ENCODE data around the gene P2RX2. TPM values are rescaled to one million over a fixed set of nuclear protein-coding genes. Genes with fewer than 3 reads are reported as not detected.

P2RX2 gene
- total and polyA plus RNA-seq, 2 experiments from 2014 or later = 1.1 to 1.7 TPM

DNA sequence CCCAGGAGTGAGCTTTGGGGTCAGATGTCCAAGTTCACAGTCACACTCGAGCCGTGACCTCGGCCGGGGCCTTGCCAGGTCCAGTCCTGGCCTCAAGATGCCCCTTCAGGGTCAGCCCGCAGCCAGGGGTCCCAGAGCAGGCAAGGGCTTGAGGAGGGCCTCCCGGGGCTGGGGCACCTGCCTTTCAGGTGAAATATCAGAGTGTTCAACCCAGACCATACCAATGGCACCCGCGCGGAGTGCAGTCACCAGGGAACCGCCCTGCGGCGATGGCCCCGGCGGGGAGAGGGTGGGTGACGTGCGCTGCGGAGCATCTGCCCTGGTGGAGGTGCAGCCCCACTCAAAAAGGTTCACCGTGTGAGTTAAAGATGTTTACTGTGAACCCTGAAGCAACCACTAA is 25.1 kb upstream of the P2RX2 start:
- peaks cover 12% of the 10 kb centered on the region for H3K9me3 Mint-ChIP-seq
- Histone ChIP-seq H3F3A (replicated peaks; ENCODE audit: low read depth) (peaks cover 11% of the 10 kb centered on the region), H3K79me2 (replicated peaks; ENCODE audit: insufficient read depth) (no peaks in the 10 kb centered on the region), H3K4me1 (ENCODE audit: insufficient read depth) (no peaks in the 10 kb centered on the region), H3K4me3 (no peak overlapping the region), H4K20me1 (replicated peaks; ENCODE audit: insufficient read depth) (no peaks in the 10 kb centered on the region), H3K36me3 (ENCODE audit: insufficient read depth) (no peaks in the 10 kb centered on the region), H3K9me2 (ENCODE audit: insufficient read depth) (no peaks in the 10 kb centered on the region), H3K4me2 (no peak overlapping the region), H3K27ac (ENCODE audit: low read depth) (no peak overlapping the region), H2AFZ (no peak overlapping the region), H3K27me3 (ENCODE audit: insufficient read depth) (peaks cover 86% of the 10 kb centered on the region)
- DNase-seq (ENCODE audit: low spot score) = no peak
- no peaks in the 10 kb centered on the region; the same call in 2 of the 3 replicates for H3K36me3 Mint-ChIP-seq (ENCODE audit: low read depth)
- no peak overlapping the region for H3K27ac Mint-ChIP-seq
- TF ChIP-seq JUNB (IDR thresholded peaks at IDR 0.05; ENCODE audit: unreplicated experiment) (no peak), ZNF331 (CRISPR knock-in tag; IDR thresholded peaks at IDR 0.05; ENCODE audit: low read depth) (no peak), NANOG (IDR thresholded peaks at IDR 0.05; ENCODE audit: borderline replicate concordance) (no peak), CREB1 (CRISPR knock-in tag; IDR thresholded peaks at IDR 0.05; ENCODE audit: low read depth) (no peak), STAT1 (IDR thresholded peaks at IDR 0.05; ENCODE audit: unreplicated experiment) (no peak), ZNF114 (CRISPR knock-in tag; IDR thresholded peaks at IDR 0.05) (no peak), EZH2phosphoT487 (IDR thresholded peaks at IDR 0.05; ENCODE audit: unreplicated experiment) (no peak), EZH2 (IDR thresholded peaks at IDR 0.05; ENCODE audit: low read depth, unreplicated experiment) (no peak), POLR2AphosphoS5 (IDR thresholded peaks at IDR 0.05; ENCODE audit: low read depth) (no peak)
- TF ChIP-seq, protein P1, sequence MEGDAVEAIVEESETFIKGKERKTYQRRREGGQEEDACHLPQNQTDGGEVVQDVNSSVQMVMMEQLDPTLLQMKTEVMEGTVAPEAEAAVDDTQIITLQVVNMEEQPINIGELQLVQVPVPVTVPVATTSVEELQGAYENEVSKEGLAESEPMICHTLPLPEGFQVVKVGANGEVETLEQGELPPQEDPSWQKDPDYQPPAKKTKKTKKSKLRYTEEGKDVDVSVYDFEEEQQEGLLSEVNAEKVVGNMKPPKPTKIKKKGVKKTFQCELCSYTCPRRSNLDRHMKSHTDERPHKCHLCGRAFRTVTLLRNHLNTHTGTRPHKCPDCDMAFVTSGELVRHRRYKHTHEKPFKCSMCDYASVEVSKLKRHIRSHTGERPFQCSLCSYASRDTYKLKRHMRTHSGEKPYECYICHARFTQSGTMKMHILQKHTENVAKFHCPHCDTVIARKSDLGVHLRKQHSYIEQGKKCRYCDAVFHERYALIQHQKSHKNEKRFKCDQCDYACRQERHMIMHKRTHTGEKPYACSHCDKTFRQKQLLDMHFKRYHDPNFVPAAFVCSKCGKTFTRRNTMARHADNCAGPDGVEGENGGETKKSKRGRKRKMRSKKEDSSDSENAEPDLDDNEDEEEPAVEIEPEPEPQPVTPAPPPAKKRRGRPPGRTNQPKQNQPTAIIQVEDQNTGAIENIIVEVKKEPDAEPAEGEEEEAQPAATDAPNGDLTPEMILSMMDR (conservative IDR thresholded peaks at IDR 0.05; ENCODE audit: low read depth in 2 of 2) = no peak
- TF ChIP-seq, protein P2, sequence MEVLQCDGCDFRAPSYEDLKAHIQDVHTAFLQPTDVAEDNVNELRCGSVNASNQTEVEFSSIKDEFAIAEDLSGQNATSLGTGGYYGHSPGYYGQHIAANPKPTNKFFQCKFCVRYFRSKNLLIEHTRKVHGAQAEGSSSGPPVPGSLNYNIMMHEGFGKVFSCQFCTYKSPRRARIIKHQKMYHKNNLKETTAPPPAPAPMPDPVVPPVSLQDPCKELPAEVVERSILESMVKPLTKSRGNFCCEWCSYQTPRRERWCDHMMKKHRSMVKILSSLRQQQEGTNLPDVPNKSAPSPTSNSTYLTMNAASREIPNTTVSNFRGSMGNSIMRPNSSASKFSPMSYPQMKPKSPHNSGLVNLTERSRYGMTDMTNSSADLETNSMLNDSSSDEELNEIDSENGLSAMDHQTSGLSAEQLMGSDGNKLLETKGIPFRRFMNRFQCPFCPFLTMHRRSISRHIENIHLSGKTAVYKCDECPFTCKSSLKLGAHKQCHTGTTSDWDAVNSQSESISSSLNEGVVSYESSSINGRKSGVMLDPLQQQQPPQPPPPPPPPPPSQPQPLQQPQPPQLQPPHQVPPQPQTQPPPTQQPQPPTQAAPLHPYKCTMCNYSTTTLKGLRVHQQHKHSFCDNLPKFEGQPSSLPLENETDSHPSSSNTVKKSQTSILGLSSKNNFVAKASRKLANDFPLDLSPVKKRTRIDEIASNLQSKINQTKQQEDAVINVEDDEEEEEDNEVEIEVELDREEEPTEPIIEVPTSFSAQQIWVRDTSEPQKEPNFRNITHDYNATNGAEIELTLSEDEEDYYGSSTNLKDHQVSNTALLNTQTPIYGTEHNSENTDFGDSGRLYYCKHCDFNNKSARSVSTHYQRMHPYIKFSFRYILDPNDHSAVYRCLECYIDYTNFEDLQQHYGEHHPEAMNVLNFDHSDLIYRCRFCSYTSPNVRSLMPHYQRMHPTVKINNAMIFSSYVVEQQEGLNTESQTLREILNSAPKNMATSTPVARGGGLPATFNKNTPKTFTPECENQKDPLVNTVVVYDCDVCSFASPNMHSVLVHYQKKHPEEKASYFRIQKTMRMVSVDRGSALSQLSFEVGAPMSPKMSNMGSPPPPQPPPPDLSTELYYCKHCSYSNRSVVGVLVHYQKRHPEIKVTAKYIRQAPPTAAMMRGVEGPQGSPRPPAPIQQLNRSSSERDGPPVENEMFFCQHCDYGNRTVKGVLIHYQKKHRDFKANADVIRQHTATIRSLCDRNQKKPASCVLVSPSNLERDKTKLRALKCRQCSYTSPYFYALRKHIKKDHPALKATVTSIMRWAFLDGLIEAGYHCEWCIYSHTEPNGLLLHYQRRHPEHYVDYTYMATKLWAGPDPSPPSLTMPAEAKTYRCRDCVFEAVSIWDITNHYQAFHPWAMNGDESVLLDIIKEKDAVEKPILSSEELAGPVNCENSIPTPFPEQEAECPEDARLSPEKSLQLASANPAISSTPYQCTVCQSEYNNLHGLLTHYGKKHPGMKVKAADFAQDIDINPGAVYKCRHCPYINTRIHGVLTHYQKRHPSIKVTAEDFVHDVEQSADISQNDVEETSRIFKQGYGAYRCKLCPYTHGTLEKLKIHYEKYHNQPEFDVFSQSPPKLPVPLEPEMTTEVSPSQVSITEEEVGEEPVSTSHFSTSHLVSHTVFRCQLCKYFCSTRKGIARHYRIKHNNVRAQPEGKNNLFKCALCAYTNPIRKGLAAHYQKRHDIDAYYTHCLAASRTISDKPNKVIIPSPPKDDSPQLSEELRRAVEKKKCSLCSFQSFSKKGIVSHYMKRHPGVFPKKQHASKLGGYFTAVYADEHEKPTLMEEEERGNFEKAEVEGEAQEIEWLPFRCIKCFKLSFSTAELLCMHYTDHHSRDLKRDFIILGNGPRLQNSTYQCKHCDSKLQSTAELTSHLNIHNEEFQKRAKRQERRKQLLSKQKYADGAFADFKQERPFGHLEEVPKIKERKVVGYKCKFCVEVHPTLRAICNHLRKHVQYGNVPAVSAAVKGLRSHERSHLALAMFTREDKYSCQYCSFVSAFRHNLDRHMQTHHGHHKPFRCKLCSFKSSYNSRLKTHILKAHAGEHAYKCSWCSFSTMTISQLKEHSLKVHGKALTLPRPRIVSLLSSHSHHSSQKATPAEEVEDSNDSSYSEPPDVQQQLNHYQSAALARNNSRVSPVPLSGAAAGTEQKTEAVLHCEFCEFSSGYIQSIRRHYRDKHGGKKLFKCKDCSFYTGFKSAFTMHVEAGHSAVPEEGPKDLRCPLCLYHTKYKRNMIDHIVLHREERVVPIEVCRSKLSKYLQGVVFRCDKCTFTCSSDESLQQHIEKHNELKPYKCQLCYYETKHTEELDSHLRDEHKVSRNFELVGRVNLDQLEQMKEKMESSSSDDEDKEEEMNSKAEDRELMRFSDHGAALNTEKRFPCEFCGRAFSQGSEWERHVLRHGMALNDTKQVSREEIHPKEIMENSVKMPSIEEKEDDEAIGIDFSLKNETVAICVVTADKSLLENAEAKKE (CRISPR knock-in tag; IDR thresholded peaks at IDR 0.05) = no peak
- TF ChIP-seq, protein P3, sequence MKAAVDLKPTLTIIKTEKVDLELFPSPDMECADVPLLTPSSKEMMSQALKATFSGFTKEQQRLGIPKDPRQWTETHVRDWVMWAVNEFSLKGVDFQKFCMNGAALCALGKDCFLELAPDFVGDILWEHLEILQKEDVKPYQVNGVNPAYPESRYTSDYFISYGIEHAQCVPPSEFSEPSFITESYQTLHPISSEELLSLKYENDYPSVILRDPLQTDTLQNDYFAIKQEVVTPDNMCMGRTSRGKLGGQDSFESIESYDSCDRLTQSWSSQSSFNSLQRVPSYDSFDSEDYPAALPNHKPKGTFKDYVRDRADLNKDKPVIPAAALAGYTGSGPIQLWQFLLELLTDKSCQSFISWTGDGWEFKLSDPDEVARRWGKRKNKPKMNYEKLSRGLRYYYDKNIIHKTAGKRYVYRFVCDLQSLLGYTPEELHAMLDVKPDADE (IDR thresholded peaks at IDR 0.05) = no peak
- TF ChIP-seq, protein P4, sequence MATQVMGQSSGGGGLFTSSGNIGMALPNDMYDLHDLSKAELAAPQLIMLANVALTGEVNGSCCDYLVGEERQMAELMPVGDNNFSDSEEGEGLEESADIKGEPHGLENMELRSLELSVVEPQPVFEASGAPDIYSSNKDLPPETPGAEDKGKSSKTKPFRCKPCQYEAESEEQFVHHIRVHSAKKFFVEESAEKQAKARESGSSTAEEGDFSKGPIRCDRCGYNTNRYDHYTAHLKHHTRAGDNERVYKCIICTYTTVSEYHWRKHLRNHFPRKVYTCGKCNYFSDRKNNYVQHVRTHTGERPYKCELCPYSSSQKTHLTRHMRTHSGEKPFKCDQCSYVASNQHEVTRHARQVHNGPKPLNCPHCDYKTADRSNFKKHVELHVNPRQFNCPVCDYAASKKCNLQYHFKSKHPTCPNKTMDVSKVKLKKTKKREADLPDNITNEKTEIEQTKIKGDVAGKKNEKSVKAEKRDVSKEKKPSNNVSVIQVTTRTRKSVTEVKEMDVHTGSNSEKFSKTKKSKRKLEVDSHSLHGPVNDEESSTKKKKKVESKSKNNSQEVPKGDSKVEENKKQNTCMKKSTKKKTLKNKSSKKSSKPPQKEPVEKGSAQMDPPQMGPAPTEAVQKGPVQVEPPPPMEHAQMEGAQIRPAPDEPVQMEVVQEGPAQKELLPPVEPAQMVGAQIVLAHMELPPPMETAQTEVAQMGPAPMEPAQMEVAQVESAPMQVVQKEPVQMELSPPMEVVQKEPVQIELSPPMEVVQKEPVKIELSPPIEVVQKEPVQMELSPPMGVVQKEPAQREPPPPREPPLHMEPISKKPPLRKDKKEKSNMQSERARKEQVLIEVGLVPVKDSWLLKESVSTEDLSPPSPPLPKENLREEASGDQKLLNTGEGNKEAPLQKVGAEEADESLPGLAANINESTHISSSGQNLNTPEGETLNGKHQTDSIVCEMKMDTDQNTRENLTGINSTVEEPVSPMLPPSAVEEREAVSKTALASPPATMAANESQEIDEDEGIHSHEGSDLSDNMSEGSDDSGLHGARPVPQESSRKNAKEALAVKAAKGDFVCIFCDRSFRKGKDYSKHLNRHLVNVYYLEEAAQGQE (IDR thresholded peaks at IDR 0.05; ENCODE audit: unreplicated experiment) = no peak
- ATAC-seq = no peak
- H3K4me1 Mint-ChIP-seq = peaks cover 6% of the 10 kb centered on the region; the same call in 2 of the 3 replicates
- no peak overlapping the region for H3K4me3 Mint-ChIP-seq
- peaks cover 80% of the 10 kb centered on the region for H3K27me3 Mint-ChIP-seq (ENCODE audit: insufficient read depth, low read depth, poor library complexity)
